H1 (cell line): ENCODE results near the gene CCDC63. TPM values are rescaled to one million over a fixed set of nuclear protein-coding genes. Genes with fewer than 3 reads are reported as not detected.

Experiments
- KDM1A ChIP-seq: fragments of 200-600, 300-600 bp; sonication (generic); IDR thresholded peaks from 2 replicates; pipeline ENCODE4 v1.7.1; 2016; ENCODE audit warnings: mild to moderate bottlenecking, low read length, borderline replicate concordance
- NANOG ChIP-seq: IDR thresholded peaks from 2 replicates; pipeline ENCODE4 v1.6.1; 2011; ENCODE audit warnings: low read length, low read depth, mild to moderate bottlenecking, inconsistent platforms; ENCODE audit not compliant: insufficient read depth, poor library complexity, severe bottlenecking
- RAD21 ChIP-seq, 2 experiments: IDR thresholded peaks in 1 of 2; conservative IDR thresholded peaks in 1 of 2; 2 replicates each; pipeline ENCODE4 v1.6.1; 2011; ENCODE audit warnings: low read depth in 2 of 2, low read length in 2 of 2, improper control_type of control experiment in 1 of 2, inconsistent platforms in 1 of 2, mild to moderate bottlenecking in 1 of 2, moderate library complexity in 1 of 2
- polyA plus RNA-seq, 7 experiments: library from polyadenylated mRNA; depleted of rRNA in 3 of 7; stranded (reverse) in 5 of 7; unstranded in 2 of 7; fragments of >200 nt in 5 of 7; fragments of 200-250 nt in 2 of 7; gene quantifications; 1 replicate in 5 of 7; 2 replicates in 1 of 7; 4 replicates in 1 of 7; pipeline versions ENCODE4 v1.2.1 to v1.2.3, GENCODE V29; 2011 to 2013; ENCODE audit warnings: missing spikeins in 2 of 7, mixed read lengths in 2 of 7
- total RNA-seq: library from RNA; stranded (reverse); fragmentation: NEBNext Ultra II Directional; extraction: Animal tissue kit (Norgen Biotek cat#: 25700); gene quantifications from 2 replicates; pipeline ENCODE4 v1.2.1, GENCODE V29; 2021
- TF ChIP-seq, protein P1 (sequence below): IDR thresholded peaks from 2 replicates; pipeline ENCODE4 v1.6.1; 2012; ENCODE audit warnings: inconsistent platforms

The CCDC63 gene
- total and polyA plus RNA-seq, 2 of the 8 experiments (the other 6 are each of a cell fraction or from before 2014, with no cell fraction given) = 0.42 to 0.93 TPM

- TF ChIP-seq NANOG (no peak), RAD21 (IDR thresholded peaks at IDR 0.05 in 1 of 2, conservative IDR thresholded peaks at IDR 0.05 in 1 of 2; ENCODE audit: low read depth in 2 of 2, low read length in 2 of 2) (no peak), KDM1A (no peak)
- TF ChIP-seq, protein P1, sequence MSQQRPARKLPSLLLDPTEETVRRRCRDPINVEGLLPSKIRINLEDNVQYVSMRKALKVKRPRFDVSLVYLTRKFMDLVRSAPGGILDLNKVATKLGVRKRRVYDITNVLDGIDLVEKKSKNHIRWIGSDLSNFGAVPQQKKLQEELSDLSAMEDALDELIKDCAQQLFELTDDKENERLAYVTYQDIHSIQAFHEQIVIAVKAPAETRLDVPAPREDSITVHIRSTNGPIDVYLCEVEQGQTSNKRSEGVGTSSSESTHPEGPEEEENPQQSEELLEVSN = no peak
Measured at GRCh38 chr12:110921262-110921661, 74.5 kb downstream of the CCDC63 start (continued).
